ENCODE measurements around the gene ST3GAL6. TPM values are rescaled to one million over a fixed set of nuclear protein-coding genes. Genes with fewer than 3 reads are reported as not detected.

ST3GAL6 gene
- total and polyA plus RNA-seq, 9 of the 15 experiments (the other 6 are each of a cell fraction or from before 2014, with no cell fraction given), result 0.14 TPM; not detected in 8

- 7% methylated on average over 2 of the region's 2 CpGs for WGBS (ENCODE audit: insufficient coverage, low coverage, missing lambda C conversion rate)
- no peaks in the 10 kb centered on the region for H3K9me1 ChIP-seq (ENCODE audit: control insufficient read depth, insufficient read depth, low read length)
- FAIRE-seq (no peak), ATAC-seq (no peak), DNase-seq (ENCODE audit: extremely low read depth in 1 of 4, low spot score in 3 of 4) (no peak)
- ChIA-PET CTCF (ENCODE audit: low intra/inter-chr PET ratio) (no interaction called here), POLR2A (no interaction called here)
- no peaks in the 10 kb centered on the region for H3K27me3 ChIP-seq (ENCODE audit: control insufficient read depth in 2 of 2, insufficient read depth in 2 of 2, low read length in 2 of 2)
- intact Hi-C loops (cut with micrococcal nuclease), result no loop called here
- no peaks in the 10 kb centered on the region for H3K79me2 ChIP-seq (ENCODE audit: control insufficient read depth, insufficient read depth, low read length)
- in situ Hi-C loops (cut with MboI), result no loop called here
- H3K4me3 ChIP-seq, result no peak overlapping the region
- no peaks in the 10 kb centered on the region for H3K9me3 ChIP-seq (replicated peaks; ENCODE audit: control insufficient read depth, insufficient read depth, low read depth, low read length)
- H3K4me2 ChIP-seq (ENCODE audit: insufficient read depth, low read length), result no peak overlapping the region
- no peak overlapping the region for H3K27ac ChIP-seq (ENCODE audit: extremely low read depth, low read depth, low read length)
- H3K9ac ChIP-seq (ENCODE audit: insufficient read depth in 1 of 2, low read depth in 2 of 2, low read length in 2 of 2), result no peak overlapping the region
- BruUV-seq (replicated peaks), result no TSS peak
- no peaks in the 10 kb centered on the region for H3K4me1 ChIP-seq (replicated peaks in 1 of 2; ENCODE audit: control insufficient read depth in 2 of 2, insufficient read depth in 2 of 2, low read length in 2 of 2)
- no peaks in the 10 kb centered on the region for H3K36me3 ChIP-seq (ENCODE audit: control insufficient read depth, insufficient read depth, low read length)
- H2AFZ ChIP-seq (ENCODE audit: low read depth, low read length), result no peak overlapping the region
- no peaks in the 10 kb centered on the region for H4K20me1 ChIP-seq (replicated peaks; ENCODE audit: control insufficient read depth, insufficient read depth, low read length)
- TF ChIP-seq POLR3A (IDR thresholded peaks at IDR 0.05; ENCODE audit: borderline replicate concordance, extremely low read depth, insufficient read depth, insufficient read length), result no peak
- no peak for TF ChIP-seq DACH1 (IDR thresholded peaks at IDR 0.05; ENCODE audit: partially characterized antibody)
- no peak for TF ChIP-seq HBP1 (CRISPR knock-in tag; IDR thresholded peaks at IDR 0.05)
- TF ChIP-seq RBM22 (IDR thresholded peaks at IDR 0.05; ENCODE audit: low read depth, low read length, poor library complexity, severe bottlenecking), result no peak
- no peak for TF ChIP-seq KLF16 (IDR thresholded peaks at IDR 0.05)
- TF ChIP-seq DNMT1 (IDR thresholded peaks at IDR 0.05), result no peak
- TF ChIP-seq CHD7 (IDR thresholded peaks at IDR 0.05; ENCODE audit: low read depth, low read length), result no peak
- no peak for TF ChIP-seq CAMTA2 (CRISPR knock-in tag; conservative IDR thresholded peaks at IDR 0.05)
- no peak for TF ChIP-seq FIP1L1 (IDR thresholded peaks at IDR 0.05; ENCODE audit: low read depth, low read length, poor library complexity, severe bottlenecking)
- no peak for TF ChIP-seq CCNT2 (IDR thresholded peaks at IDR 0.05; ENCODE audit: borderline replicate concordance, extremely low read depth, insufficient read length, low read depth, low read length)
- TF ChIP-seq CBX5 (IDR thresholded peaks at IDR 0.05; ENCODE audit: borderline replicate concordance, low read depth), result no peak
These were observed 3.5 kb upstream of the ST3GAL6 start for GRCh38 chr3:98759629-98760028.

All from K562 (cell line).